ENCODE measurements around the gene MADD. TPM values are rescaled to one million over a fixed set of nuclear protein-coding genes. Genes with fewer than 3 reads are reported as not detected.

Gene MADD
- total RNA-seq (10 to 100 TPM; 30.1 to 60.6 (median 42.0) TPM), polyA plus RNA-seq (10 to 100 TPM; 22.6 to 37.5 TPM)
- long read RNA-seq, donor 1, partial matches to known transcripts: 17 of 46 reads
- long read RNA-seq, donor 1, other reads (novel, unspliced or antisense): 29 of 46 reads
- long read RNA-seq, donor 2, partial matches to known transcripts: 42 of 85 reads
- long read RNA-seq, donor 2, other reads (novel, unspliced or antisense): 42 of 85 reads
- long read RNA-seq, donor 3, full-length matches to known transcripts: 2 of 30 reads
- long read RNA-seq, donor 3, partial matches to known transcripts: 9 of 30 reads
- long read RNA-seq, donor 3, other reads (novel, unspliced or antisense): 19 of 30 reads

DNA sequence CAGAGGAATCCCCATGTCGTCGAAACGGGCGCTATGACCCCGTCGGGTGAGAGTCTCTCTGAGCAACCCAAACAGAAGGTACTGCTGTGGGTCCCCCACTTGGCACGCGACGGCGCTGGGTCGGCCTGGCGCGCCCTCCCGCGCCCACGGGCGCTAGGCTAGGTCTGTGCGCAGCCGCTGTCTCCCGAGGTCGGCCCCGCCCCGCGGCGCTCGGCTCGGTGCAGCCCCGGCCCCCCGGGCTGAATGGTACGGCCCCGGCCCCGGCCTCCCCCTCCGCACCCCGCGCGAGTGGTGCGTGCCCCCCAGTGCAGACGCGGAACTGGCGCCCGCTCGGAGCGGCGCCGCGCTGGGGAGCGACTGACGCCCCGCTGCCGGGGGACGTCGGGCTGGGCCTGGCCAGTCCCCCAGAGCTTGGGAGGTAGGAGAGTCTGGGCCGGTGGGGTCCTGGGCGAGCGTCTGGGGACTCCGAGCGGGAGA, at the start of gene MADD:
Gene MADD (plus strand): TSS at position 305 of the 477 bp plus-strand sequence.
- DNase-seq (peak; percentile 89 to 95 (median 91)), ATAC-seq (peak; percentile 75 to 94 (median 90))
- Histone ChIP-seq H3K27me3 (no peaks in the 10 kb centered on the region), H3K9me3 (no peaks in the 10 kb centered on the region), H3K4me1 (peaks cover 0 to 53% (median 40%) of the 10 kb centered on the region in 12 donors), H3K27ac (peak within 1 kb of the TSS; percentile 92 to 99 (median 98)), H3K4me3 (peak within 1 kb of the TSS; percentile 44 to 95 (median 84)), H3K36me3 (peaks cover 0 to 18% (median 10%) of the 10 kb centered on the region in 9 donors)
- 0 to 3% (median 1%) methylated on average over 7 to 57 of the region's 57 CpGs; no CpG with 5 or more reads in 1 of the 4 donors for WGBS, 4 donors
- intact Hi-C loops (cut with DNase I): loop anchor here in 9 of 10 donors (2.0 to 10.0 kb wide), 8 partner anchors 47 to 95 kb away; partner anchors contain the start of genes MYBPC3 (in 4 of the 9) and ARFGAP2 (in 2 of the 9)
- TF ChIP-seq, protein P1, sequence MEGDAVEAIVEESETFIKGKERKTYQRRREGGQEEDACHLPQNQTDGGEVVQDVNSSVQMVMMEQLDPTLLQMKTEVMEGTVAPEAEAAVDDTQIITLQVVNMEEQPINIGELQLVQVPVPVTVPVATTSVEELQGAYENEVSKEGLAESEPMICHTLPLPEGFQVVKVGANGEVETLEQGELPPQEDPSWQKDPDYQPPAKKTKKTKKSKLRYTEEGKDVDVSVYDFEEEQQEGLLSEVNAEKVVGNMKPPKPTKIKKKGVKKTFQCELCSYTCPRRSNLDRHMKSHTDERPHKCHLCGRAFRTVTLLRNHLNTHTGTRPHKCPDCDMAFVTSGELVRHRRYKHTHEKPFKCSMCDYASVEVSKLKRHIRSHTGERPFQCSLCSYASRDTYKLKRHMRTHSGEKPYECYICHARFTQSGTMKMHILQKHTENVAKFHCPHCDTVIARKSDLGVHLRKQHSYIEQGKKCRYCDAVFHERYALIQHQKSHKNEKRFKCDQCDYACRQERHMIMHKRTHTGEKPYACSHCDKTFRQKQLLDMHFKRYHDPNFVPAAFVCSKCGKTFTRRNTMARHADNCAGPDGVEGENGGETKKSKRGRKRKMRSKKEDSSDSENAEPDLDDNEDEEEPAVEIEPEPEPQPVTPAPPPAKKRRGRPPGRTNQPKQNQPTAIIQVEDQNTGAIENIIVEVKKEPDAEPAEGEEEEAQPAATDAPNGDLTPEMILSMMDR (IDR thresholded peaks at IDR 0.05): peak in 2 of 12 donors; percentile 26 to 31
- TF ChIP-seq POLR2A (IDR thresholded peaks at IDR 0.05): peak in 1 of 2 donors; percentile 66

DNA sequence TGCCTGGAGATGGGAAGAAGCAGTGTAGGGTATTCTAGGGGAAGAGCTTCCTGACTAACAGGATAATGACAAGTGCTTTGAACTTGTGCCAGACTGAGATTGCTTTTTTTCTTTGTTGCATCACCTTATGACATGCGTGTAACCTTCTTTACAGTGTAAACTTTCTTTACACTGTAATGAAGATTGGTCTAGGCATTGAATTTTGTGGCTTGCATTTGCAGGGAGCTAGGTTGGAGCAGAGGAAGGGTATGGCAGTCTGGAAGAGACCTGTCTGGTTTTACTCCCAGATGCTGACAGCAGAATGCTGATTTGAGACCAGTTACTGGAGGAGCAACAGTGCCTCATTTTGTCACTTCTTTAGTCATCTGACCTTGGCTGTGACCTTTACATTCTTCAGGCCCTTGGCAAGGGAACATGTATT, 49.5 kb upstream of the MADD start:
- WGBS, 4 donors: 42 to 61% (median 53%) methylated on average over 1 of the region's 1 CpG
- DNase-seq (peak in 1 of 5 donors; percentile 6), ATAC-seq (peak in 2 of 4 donors; percentile 39 to 48)

DNA sequence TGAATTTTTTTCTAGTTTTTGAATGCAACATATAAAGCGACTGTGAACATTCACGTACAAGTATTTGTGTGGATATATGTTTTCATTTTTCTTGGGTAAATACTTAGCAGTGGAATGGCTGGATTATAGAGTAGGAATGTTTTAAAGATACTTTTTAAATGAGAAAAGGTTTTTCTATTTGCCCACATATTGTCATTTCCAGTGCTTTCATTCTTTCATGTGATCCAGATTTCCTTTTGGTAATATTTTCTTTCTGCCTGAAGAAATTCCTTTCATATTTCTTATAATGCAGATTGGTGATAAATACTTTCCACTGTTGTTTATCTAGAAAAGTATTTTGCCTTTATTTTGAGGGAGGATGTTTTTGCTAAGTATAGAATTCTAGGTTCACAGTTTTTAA, 47.2 kb upstream of the MADD start:
- no peak overlapping the region for H3K4me3 ChIP-seq
- peaks cover 0 to 96% (median 63%) of the 10 kb centered on the region in 9 donors for H3K36me3 ChIP-seq
- H3K27ac ChIP-seq: no peak overlapping the region
- whole genome bisulfite sequencing, 4 donors: 94 to 96% (median 96%) methylated on average over 2 of the region's 2 CpGs
- no peaks in the 10 kb centered on the region for H3K9me3 ChIP-seq
- DNase-seq (no peak), ATAC-seq (no peak)
- peaks cover 0 to 32% (median 5%) of the 10 kb centered on the region in 12 donors for H3K4me1 ChIP-seq
- H3K27me3 ChIP-seq: no peaks in the 10 kb centered on the region
- intact Hi-C loops (cut with DNase I): no loop called here
- TF ChIP-seq, protein P1 (IDR thresholded peaks at IDR 0.05): no peak
- no peak for TF ChIP-seq POLR2A (IDR thresholded peaks at IDR 0.05)

More for the DNA sequence above, 49.5 kb upstream of the MADD start:
- Histone ChIP-seq H3K36me3 (peaks cover 0 to 79% (median 45%) of the 10 kb centered on the region in 9 donors), H3K9me3 (no peaks in the 10 kb centered on the region), H3K27ac (peak overlapping the region in 4 of 12 donors; percentile 15 to 56 (median 46)), H3K4me3 (no peak overlapping the region), H3K27me3 (no peaks in the 10 kb centered on the region), H3K4me1 (peaks cover 3 to 53% (median 16%) of the 10 kb centered on the region in 12 donors)
- intact Hi-C loops (cut with DNase I): no loop called here
- TF ChIP-seq, protein P1 (IDR thresholded peaks at IDR 0.05): no peak
- no peak for TF ChIP-seq POLR2A (IDR thresholded peaks at IDR 0.05)

Measured in heart left ventricle (tissue), 16 donors.